ENCODE results near the gene ONECUT3.

- TF ChIP-seq CTCF (conservative IDR thresholded peaks at IDR 0.05; ENCODE audit: low read depth, low read length): no peak
- no peak for TF ChIP-seq EZH2 (IDR thresholded peaks at IDR 0.05; ENCODE audit: borderline replicate concordance, low read depth, low read length, poor library complexity, severe bottlenecking)
These were observed 30.0 kb downstream of the ONECUT3 start for GRCh38 chr19:1783354-1783753.
